GM21717 (cell line): Measurements from ENCODE around the gene FBXO4.

Experiments
- ATAC-seq: cut with Tn5 transposase; IDR thresholded peaks from one replicate; pipeline ENCODE4 v1.9.1; 2021; ENCODE audit warnings: mild to moderate bottlenecking, moderate library complexity; ENCODE audit not compliant: unreplicated experiment

Gene FBXO4, protein sequence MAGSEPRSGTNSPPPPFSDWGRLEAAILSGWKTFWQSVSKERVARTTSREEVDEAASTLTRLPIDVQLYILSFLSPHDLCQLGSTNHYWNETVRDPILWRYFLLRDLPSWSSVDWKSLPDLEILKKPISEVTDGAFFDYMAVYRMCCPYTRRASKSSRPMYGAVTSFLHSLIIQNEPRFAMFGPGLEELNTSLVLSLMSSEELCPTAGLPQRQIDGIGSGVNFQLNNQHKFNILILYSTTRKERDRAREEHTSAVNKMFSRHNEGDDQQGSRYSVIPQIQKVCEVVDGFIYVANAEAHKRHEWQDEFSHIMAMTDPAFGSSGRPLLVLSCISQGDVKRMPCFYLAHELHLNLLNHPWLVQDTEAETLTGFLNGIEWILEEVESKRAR

DNA sequence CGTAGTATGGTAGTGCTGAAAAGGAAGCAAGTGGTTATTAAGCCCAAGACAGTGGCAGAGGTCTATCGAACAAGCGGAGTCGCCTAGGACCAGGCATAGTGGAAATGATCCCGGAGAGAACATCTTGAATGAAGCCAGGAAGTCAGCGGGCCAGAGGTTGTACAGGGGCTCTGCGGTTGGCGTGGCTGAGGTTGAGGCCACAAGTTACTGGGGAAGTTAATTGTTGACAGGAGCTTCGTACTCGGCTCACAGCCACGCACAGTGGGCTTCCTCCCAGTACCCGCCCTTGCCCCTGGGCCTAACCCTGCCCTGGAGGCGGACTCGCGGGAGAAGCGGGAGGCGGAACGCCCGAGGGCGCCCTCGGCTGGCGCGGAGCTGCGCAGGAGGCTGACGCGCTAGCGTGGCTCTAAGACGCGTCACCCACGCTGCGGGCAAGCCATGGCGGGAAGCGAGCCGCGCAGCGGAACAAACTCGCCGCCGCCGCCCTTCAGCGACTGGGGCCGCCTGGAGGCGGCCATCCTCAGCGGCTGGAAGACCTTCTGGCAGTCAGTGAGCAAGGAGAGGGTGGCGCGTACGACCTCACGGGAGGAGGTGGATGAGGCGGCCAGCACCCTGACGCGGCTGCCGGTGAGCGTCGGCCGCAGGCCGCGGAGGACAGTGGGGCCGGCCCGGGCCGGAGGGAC is at the start of gene FBXO4:
TSS of gene FBXO4 (plus strand) at position 410 of the 683 bp plus-strand sequence. CDS start at position 439, 29 bp downstream.
- ATAC-seq = peak; percentile 93

DNA sequence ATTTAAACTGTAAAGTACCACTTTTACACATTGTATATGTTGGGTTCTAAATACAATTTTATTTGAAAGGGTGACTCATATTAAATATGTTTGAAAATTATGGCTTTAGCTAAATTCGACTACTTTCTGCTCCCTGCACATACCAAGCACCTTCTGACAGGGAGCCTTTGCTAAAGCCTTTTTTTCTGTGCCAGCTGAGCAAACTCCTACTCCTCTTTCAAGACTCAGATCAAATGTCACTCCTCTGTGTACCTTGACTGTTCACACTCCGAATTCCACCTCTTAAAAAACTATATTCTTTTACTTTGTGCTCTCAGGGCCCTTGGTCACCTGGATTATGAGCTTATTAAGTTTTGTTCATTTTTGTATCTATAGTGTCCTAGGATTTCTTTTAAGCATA is 48.4 kb upstream of the FBXO4 start:
- ATAC-seq = no peak

DNA sequence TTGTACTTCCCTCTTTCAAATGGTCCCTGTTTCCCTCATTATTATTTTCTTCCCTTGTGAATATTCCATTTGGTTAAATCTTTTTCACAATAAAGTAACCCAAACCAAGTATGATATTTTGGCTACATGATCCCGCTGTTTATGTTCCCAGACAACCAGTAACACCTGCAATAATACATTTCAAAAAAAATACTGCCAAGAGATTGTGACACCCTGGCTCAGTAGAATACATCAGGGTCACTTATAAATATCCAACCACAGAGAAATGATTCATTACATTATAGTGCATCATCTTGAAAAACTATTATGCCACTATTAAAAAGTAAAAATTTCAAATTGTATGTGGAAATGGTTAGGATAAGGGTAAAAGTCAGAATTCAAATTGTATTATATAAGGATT is 47.7 kb upstream of the FBXO4 start:
- ATAC-seq = no peak

DNA sequence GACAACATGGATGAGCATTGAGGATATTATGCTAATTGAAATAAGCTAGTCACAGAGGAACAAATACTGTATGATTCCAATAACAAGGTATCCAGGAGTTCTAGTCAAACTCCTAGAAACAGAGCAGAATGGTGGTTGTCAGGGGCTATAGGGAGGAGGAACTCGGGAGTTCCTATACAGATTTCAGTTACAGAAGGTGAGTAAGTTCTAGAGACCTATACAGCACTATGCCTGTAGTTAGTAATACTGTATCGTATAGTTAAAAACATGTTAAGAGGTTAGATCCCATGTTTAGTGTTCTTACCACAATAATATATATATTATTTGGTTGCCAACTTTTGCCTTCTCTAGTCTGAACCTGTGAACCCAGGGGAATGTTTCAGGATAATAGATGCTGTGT is 46.9 kb upstream of the FBXO4 start:
- no peak for ATAC-seq

DNA sequence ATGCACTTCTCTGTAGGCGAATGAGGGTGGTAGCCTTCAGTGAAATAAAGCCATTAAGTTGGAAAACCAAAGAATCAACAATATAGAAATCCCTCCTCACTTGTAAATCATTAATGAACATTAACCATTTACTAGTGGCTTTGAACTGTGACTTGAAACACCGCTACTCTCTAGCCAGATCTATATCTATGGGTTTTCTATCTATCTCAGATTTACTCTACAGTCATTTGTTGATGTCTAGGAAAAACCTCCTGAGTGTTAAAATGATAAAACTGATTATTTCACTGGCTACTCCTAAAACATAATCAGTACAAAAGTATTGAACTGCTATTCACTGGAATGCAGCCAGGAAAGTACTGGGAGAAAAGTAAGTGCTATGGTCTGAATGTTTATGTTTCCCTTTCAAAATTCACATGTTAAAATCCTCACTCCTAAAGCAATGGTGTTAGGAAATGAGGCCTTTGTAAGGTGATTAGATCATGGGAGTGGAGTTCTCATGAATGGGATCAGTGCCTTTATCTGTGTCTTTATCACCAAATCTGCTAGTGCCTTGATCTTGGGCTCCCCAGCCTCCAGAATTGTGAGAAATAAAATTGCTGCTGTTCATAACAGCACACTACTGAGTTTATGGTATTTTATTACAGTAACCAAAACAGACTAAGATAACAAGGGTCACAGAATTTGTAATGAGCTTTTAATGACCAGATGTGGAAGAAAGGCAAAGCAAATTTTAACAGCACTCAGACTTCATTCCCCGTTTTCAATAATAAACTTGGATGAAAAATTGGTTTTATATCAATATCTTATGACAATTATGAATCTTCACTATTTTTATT is 46.2 kb upstream of the FBXO4 start:
- ATAC-seq = no peak

DNA sequence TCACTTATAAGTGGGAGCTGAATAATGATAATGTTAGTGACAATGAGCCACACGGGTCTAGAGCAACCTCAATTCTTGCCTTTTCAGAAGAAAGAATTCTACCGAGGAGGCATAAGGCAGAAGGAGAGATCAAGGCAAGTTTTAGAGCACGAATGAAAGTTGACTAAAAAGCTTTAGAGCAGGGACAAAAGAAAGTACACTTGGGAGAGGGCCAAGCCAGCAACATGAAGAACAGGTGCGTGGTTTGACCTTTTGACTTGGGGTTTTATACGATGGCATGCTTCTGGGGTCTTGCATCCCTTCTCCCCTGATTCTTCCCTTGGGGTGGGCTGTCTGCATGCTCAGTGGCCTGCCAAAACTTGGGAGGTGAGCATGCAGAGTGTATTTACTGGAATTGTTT is 42.3 kb upstream of the FBXO4 start:
- ATAC-seq = no peak

DNA sequence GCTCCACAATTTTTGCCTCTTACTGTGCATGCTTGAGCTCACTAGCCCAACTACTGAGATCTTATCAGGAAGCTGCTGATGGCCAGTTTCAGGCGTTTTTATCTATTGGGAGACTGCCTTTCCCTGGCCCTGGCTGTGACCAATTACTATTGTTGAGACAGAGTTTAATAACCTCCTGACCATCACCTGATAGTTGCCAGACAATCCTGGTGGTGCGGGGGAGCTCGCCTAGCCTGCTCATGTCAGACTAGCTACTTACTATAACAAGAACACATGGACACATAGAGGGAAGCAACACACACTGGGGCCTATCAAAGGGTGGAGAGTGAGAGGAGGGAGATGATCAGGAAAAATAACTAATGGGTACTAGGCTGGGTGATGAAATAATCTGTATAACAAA is 41.8 kb upstream of the FBXO4 start:
- ATAC-seq = no peak

DNA sequence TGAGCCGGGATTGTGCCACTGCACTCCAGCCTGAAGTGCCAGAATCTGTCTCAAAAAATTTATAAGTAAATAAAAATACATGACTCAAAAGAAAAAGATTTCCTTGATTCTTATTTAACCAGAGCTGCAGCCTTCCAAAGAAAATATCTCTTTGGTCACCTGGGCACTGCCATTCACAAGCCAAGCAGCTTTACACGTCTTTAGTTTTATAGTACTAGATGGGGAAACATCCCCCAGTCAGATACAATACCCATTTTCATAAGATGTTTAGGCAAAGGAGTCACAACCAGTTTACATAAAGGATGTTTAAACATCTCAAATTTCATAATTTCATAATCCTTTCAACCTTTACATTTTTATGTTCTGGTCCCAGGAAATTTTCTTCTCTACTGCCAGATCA is 41.1 kb upstream of the FBXO4 start:
- no peak for ATAC-seq

DNA sequence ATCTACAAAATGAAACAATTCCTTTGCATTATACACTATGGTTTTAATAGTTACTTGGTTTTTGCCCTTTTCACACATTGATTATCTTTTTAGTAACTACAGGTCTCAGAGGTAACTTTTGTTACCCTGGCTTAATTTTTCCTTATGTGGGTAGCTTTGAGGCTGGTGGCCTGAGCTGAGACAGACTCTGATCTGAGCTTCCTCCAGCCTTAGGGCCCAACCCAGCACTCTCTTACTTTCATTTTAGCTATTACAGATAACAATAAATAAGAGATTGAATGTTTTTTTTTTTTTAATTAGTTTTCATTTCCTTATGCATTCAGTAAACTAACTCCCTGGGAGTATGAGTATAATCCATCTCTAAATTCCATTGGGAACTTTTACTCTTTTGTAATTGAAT is 39.8 kb upstream of the FBXO4 start:
- ATAC-seq = no peak

DNA sequence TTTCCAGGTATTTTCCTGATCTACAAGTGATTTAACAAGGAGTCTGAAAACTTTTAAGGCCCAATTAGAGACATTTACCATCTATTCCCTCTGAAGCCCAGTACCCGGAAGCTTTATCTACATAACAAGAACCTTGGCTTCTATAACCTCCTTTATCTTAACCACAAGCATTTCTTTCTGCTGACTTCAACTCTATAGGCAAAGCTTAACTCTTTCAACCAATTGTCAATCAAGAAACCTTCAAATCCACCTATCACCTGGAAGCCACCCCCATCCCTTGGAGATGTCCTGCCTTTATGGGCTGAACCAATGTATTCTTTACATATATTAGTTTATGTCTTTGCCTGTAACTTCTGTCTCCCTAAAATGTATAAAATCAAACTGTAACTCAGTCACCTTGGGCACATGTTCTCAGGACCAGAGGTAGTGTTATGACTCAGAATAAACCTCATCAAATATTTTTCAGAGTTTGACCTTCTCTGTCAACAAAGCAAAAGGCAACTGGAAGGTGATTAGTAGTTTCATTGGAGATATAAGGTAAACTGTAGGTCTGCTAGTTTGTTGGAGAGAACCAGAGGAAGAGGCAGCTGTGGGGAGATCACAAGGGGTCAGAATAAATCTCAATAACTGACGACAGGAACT is 33.9 kb upstream of the FBXO4 start:
- ATAC-seq = no peak

DNA sequence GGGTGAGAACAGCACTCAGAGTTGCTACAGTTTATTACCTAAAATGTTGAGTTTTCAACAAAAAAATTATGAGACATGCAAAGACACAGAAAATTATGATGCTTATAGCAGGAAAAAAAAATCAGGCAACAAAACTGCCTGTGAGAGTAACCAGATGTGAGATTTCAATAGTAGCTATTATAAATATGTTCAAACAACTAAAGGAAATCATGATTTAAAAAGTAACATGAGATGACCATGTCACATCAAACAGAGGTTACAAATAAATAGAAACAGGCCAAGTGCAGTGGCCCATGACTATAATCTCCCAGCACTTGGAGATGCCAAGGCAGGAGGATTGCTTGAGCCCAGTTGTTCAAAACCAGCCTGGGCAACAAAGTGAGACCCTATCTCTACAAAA is 33.0 kb upstream of the FBXO4 start:
- no peak for ATAC-seq

DNA sequence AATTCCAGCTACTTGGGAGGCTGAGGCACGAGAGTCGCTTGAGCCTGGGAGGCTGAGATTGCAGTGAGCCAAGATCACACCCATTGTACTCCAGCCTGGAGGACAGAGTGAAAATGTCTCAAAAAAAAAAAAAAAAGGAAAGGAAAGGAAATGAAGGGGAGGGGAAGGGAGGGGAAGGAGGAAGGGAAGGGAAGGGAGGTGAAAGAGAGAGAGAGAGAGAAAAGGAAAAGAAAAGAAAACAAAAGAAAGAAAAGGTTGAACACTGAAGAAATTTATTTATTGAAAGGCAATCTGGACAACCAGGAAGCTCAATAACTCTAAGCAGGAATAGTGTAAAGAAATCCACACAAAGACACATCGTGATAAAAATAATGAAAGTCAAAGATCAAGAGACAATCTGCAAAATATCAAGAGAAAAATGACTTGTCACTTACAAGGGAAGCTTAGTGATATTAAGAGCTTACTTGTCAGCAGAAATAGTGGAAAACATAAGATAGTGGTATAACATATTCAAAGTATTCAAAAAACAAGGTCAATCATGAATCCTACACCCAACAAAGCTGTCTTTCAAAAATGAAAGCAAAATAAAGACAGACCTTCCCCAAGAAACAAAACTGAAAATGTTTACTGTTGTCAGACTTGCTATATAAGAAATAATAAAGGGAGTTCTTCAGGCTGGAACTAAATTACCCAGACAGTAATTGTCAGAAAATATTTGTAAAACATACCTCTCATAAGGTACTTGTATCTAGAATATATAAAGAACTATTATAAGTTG is 31.8 kb upstream of the FBXO4 start:
- peak; percentile 69 for ATAC-seq

DNA sequence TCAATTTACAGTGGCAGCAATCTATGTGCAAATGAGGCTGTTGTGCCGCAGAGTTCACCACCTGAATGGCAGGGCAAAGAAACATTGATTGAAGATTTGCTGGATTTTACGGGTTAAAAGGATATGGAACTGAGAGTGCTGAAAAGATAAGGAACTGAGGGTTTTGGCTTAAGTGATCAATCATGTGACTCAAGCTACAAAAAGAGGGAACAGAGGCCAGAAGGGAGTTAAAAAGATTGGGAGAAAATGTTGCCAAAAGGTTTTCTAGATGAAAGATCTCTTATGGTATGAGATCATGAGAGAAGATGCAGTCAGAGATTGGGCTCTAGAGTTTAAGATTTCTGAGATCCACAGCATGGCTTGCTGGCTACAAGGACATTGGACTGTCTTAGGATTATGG is 28.9 kb upstream of the FBXO4 start:
- no peak for ATAC-seq

DNA sequence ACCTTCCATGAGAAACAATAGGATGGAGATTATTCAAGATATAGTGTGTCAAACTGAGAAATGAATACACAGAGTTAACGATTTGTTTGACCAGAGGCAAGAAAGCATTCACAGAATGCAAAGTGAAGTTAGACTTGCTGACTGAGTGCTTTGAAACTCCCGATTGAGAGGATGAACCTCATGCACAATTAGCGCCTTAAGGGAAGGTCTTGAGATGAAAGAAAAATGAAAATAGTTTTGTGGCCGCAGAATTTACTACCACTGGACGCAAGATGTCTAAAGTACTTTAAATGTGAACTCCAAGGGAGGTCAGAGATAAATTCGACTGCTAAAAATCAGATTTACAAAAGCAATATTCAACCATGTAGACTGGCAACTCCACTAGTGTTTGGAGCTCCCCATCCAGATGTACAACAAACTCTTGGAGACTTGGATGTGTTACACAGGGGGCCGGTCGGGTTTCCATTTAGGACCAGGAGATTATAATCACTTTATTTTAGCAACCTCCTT is 21.6 kb upstream of the FBXO4 start:
- ATAC-seq = no peak

DNA sequence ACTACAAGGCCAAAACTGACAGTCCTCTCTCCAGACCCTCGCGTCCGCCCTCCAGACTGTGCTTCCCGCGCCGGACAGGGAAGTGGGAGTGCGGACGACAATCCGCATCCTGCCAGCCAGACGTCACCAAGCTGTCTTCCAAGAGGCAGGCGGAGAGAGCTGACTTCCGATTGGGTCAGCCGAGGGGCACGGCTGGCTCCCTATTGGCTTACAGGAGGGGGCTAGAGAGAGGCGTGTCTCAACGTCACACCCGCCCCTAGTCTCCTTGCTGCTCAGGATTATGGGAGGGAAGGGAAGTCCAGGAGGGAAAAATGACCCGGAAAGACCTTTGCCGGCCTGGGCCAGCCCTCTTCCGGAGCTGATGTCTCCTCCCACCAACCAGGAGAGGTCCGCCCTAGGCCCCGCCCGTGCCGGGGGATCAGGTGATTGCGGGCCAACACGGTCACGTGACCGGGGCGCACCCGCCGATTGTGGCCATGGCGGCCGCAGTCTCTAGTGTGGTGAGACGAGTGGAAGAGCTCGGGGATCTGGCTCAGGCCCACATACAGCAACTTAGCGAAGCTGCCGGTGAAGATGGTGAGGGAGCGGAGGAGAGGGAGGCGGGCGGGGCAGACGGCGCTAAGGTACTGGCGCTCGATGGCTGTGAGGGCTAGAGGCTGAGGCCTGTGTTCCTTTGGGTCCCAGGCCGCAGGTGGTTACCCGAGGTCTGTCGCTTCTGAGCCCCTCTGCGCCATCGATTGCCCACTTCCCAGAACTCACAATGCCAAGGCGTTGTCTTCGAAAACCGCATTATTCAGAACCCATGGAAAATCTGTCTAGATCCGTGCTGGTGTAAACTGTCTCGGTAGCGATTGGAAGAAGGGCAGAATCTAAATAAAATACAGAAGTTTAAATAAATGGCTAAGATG is 20.9 kb upstream of the FBXO4 start, which contains the start of gene RIMOC1:
TSS of gene RIMOC1 (plus strand) at position 453 of the 908 bp plus-strand sequence. CDS start at position 477, 24 bp downstream.
- ATAC-seq = peak; percentile 99

DNA sequence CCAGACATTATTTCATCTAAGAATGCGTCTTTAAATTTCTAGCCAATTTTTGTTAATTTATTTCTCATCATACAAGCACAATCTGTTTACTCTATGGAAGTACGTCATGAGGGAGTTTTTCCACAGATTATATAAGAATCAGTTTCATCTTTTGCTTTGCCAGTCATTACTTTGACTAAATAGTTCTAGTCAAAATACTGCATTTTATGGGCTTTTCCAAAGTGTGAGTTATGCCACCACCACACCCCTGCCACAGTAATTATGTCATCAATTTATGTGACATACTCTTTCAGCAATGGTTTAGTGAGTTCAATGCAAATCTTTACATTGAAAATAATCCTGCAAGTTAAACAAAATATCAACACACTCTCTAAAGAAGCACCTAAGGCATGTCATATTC is 18.9 kb upstream of the FBXO4 start:
- no peak for ATAC-seq

DNA sequence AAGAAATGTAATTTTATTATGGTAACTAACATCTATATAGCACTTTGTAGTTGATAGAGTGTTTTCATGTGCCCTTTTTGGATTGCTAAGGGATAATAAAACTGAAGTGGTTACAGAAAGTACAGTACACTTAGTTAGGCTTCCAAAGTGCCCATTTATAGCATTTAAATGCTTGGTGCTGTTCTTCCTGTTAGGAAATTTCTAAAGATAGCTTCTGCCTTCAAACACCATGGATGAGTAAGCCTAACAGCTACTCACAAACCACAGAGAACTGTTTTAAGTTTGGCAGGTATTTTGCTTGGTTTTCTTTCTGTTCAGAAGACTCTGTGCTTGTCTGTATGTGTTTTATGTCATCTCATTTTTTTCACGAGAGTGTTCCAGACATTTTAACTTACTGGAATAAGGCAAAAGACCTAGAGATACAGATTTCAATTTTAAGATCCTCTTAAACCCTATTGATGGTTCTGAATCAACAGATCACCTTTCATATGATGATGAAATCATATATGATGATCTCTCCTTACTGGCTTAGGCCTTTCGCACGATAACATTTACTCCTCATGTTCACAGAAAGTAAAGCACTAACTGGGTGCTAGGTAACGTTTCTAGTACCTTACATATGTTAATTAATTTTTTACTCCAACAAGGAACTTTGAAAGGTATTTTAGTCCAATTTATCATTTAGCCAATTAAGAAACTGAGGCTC is 16.6 kb upstream of the FBXO4 start:
- ATAC-seq = no peak

DNA sequence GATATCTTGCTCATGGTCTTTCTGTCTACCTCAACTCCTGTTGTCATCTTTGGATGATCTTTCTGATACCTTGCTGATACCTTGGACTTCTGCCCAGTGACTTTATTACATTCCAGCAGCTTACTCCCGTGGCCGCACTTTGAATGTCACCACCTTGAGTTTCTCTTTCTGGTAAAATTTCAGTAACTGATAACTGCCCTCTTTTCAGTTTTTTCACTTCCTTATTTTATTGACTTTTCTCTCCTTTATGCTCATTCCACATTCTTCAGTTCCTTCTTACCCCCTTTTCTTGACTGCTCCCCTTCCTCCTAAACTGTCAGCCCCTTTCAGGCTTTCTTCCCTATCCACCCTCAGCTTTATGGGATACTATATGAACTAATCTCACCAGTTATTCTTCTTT is 7.0 kb upstream of the FBXO4 start:
- ATAC-seq = peak; percentile 72
